COLO668 (cell line): Measurements from ENCODE around the gene DYRK3.
"Not testable (repeated sequence)": the region's sequence is repeated elsewhere in the genome, so short reads cannot be mapped to it uniquely, and the experiment has no call there.

Experiments
- DNase-seq: peaks from one replicate; lab custom pipeline; 2025; ENCODE audit not compliant: unreplicated experiment; lab: John Stamatoyannopoulos, UW

DYRK3 gene

DNA sequence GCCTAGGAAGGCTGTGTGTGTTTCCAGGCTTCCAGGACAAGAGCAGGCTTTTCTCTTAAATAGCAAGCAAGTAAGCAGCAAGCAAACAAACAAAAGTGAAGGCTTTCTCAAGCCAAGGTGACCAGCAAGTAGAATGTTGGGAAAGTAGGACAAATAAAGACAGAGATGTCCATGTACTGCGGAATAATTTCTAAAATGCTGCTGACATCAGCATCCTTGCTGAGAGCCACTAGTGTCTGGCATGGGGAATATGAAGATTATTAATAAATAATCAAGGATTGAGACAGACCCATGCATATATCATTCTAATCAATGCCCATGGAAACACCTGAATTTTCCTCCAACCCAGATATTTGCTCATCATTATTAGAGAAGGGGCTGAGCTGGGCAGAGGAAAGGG lies 6.4 kb upstream of the DYRK3 start:
- DNase-seq = no peak

DNA sequence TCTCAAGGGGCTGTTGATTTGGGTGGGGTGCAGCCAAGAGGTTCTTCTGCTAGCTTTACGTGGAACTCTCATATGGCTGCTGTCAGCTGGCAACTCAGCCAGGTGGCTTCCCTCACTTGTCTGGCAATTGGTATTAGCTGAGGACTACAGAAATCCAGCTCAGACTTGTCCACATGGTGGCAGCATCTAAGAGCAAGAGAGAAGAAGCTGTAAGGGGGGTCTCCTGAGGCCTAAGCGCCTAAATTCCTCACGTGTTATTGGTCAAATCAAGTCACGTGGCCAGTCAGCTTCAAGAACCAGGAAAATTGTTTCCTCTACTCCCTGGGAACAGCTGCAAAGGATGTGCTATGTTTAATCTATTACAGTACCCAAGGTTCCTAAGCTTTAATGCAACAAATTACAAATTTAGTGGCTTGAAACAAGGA lies 4.2 kb upstream of the DYRK3 start:
- peak; percentile 37 for DNase-seq

DNA sequence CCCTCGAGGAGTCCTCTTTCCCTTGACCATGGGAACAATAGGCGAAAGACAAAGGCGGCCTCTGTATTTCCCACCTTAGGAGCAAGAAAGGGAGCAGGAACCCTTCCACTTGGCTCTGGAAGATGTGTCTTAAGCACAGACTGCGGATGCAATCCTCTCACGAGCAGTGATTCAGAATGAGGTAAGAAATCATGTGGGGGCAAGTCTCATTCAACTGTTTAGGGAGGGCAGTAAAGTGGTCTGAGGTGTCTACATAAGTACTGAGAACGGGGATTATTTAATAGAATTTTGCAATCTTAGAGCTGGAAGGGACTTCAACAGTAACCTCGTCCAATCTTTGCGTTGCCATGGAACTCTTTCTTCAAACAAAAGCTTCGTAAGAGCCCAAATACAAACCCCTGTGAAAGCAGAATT lies 1.6 kb upstream of the DYRK3 start:
- no peak for DNase-seq

DNA sequence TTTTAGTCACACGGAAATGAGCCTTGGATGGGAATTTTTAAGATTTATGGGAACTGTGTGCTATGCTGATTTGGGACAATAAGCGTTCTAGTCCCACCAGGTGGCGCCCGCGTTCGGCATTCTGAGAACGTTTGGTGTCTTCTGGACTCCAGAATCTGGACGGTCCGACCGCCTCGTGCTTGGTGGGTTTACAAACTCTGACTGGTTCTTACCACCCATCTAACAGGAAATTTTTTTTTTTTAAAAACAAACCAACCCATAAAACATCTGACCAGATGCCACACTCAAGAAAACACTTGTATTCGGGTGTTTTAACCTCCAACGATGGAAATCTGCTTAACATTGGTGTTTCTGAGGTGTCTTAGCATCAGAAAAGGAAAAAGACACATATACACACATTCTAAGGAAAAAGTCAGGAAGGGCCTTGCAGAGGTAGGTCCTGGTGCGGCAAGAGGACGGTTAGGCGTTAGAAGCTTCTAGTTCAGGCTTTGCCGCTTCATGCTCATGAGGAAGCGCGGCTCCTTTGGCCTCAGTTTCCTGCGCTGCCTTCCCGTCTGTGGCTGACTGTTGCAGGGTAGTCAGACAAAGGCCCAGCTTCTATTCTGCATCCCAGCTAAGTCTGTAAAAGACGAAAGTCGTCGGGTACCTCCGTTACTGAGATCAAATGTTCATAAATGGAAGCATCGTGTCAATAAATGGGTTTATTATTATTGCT lies 814 bp upstream of the DYRK3 start:
- peak; percentile 96 for DNase-seq

DNA sequence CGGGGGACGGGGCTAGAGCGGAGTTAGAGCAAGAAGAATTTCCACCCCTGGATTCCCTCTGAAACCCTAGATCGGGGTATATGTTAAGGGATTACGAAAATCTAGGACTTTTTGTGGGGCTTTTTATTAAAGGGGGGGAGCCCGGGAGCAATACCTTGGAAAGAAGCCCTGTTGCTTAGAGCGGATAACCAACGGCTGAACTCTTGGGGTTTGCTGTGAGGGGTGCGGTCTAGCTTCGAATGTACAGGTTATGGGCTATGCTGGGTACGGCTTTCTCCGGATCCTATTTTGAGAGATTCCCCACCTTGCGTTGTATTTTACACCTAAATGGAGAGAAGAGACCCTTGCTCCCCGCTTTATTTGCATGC lies 626 bp downstream of the DYRK3 start:
- peak; percentile 40 for DNase-seq

DNA sequence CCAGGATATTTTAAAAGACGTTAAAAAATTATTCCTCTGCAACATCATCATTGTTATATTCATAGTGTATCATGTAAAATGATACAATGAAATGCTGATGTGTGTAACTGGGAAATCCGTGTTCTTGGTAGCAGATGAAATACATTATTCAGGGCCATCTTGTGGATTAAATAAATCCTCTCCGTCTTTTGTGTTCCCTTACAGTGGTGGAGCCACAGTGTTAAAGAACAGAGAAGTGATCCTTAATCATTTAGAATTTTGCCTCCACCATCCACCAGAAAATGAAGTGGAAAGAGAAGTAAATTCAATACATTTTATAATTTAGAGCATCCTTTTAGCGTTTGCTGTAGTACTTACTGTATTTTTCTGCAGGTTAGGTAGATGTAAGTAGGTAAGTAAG lies 1.3 kb downstream of the DYRK3 start:
- no peak for DNase-seq

DNA sequence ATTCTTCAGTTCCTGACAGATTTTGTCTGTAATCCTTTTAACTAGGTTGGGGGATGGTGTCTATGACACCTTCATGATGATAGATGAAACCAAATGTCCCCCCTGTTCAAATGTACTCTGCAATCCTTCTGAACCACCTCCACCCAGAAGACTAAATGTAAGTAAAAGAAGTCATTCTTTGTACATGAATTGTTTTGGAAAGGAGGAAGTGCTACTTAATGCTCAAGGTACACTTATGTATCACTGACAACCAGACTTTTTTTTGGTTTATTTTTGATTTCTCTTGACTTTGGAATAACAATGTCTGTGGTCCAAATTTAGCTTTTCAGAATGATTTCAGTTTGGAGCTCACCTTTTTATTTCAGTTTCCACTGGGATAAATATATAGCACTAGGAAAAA lies 2.3 kb downstream of the DYRK3 start:
- no peak for DNase-seq

DNA sequence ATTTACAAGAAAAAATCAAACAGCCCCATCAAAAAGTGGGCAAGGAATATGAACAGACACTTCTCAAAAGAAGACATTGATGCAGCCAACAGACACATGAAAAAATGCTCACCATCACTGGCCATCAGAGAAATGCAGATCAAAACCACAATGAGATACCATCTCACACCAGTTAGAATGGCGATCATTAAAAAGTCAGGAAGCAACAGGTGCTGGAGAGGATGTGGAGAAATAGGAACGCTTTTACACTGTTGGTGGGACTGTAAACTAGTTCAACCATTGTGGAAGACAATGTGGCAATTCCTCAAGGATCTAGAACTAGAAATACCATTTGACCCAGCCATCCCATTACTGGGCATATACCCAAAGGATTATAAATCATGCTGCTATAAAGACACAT lies 6.7 kb downstream of the DYRK3 start:
- not testable (repeated sequence) for DNase-seq

DNA sequence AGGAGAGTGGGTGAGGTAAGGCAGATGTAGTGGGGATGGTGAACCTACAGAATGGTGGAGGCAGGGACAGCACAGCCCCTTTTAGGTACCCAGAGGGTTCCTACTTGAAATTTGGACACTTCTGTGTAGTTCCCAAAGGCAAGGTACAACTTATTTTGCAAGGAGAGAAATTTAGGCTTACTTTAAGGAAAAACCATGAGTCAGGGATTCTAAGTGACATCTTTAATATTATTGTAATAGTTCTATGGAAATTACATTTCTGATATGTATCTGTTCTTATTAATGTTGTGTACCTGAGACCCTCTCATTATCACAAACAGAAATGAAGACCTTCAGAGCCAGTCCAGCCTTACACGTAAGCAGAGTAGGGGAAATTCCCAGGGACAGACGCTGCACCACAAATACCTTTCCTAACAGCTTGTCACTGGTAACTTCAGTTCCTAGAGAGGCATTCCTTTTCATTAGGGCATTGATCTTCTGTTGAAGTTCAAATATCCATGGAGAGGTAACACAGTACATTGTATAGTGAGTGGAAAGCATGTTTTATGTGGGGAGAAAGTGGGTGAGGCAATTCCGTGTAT lies 7.9 kb downstream of the DYRK3 start:
- no peak for DNase-seq

DNA sequence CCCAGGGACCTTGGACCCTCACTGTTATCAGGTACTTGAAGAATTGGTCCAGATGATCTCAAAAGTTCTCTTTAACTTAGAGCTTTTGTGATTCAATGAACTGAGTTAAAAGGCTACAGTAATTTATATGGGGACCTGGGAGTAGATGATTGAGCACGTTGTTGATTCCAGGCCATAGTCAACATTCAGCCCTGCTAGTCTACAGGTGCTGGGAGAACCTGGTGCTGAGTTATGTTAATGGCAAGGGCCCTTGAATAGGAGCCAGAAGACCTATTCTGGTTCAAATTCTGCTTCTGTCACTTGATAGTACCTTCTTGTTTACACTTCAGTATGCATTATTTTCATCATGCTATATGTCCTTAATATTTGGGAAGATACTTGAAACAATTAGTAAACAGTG lies 11.2 kb downstream of the DYRK3 start:
- no peak for DNase-seq

DNA sequence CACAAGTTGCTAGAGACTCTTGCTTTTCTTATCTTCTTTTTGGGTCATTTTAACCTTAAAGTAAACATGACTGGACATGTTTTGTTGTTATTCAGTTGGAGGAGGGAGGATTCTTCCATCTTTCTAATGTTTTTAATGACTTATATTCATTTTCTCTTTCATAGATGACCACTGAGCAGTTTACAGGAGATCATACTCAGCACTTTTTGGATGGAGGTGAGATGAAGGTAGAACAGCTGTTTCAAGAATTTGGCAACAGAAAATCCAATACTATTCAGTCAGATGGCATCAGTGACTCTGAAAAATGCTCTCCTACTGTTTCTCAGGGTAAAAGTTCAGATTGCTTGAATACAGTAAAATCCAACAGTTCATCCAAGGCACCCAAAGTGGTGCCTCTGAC lies 11.9 kb downstream of the DYRK3 start:
- DNase-seq = no peak

DNA sequence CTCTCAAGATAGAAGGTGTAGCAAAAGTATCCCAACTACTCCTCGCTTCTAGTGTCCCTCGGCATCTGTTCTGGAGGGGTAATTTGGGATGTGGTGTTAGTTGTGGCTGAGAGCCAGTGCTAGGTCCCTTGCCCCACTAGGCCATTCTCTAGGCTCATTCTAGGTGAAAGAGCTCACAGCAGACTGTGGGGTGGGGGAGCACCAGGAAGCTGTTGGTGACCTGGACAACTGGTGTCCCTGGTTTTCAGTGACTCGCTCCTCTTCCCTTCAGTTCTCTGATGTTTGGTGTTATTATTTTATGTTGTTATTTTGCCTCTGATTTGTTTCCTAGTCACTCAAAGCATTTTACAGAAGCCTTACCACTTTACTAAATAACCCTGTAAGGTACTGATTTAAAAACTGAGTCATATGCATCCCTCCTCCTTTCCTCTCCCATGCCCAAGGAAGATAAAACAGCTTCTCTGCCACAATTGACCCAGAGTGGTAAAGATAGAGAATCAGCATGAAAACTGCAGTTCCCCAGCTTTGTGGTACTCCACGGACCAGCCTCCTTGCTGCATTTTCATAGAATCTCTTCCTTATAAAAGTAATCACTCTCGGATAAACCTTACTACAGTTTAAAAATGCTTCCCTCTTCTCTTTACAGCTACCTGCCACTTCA lies 14.1 kb downstream of the DYRK3 start:
- DNase-seq = no peak

DNA sequence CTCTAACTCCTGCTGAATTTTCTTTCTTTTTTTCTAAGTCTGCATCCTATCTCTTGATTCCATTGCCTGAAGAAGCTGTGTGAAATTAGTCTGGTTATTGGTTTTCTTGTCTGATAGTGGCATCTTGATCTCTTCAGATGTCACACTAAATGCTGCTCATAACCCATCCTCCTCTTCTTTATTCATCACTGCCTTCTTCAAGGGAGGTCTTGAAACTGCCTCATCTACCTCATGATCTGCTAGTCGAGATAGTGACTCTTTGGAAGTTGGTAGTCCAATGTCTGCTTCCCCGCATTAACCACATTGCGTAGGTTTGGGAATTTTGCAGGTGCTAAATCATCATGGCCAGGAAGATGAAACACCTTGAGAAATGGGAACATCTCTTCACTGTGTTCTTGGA lies 15.7 kb downstream of the DYRK3 start:
- no peak for DNase-seq

DNA sequence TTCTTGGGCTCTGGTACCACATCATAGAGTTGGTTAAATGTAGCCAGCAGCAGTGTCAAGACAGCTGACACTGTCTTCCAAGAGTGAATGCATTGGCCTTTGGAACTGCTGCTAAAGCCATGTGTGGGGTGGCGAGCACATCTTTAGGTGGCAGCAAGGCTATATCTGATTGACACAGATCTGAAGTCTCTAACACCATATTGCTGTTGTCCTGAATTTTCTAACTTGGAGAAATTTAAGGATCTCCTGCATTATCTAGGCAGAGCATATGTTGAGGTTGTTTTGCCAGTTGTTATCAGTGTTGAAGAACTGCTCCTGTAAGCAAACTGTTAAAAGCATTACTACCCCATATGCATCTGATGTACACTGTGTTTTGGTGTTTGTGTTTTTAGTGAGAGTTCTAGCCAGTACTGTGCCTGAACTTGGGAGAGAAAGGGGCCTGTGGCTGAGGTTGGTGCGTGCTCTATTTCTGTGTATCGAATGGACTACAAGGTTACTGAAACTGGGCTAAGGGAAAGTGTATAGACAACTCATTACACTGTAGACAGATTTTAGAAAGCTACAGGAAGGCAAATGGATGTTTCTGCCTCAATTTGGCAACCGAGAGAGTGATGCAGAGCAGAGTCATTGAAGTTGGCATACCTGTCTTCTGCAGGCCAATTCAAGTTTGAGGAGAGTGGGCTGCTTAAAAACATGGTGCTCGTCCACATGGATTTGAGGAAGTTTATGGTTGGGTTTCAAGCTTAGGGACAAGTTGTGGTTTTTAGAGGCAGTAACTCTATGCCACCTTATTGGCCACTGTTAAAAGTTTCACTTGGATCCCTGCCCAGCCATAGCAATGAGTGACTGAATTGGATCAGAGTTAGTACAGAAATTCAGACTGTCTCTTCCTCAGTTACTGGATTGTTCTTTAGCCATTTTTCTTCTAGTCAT lies 16.9 kb downstream of the DYRK3 start:
- DNase-seq = no peak

DNA sequence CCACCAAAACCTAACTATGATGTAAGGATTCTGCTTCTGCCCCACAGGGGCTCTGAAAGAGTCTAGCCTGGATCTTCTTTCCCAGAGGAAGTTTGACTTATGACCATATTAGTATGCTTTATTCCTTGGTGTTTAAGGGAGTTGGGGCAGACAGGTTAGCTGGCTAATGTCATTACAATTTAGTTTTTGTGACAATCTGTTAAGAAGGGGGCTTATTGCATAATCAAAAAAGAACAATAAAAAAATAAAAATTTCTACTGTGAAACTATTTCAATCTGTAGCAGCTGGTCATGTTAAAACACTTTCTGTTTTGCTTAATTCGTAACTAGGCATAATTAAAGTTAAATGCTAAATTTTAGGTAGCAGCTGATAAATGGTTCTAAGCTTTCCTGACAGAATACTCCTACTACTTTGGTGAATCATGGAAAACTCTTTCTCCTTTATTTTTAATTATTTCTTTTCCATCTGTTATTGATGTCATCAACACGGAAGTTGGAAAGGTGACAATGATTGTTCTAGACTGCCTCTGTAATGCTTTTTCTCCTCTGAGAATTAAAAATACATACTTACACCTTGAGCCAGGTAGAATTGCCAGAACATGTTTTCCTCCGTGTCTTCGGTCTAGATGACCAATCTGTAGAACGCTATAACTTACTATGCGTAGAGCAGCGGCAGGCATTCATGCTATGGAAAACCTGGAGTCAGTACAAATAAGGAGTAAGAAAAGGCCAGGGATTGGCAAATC lies 18.6 kb downstream of the DYRK3 start:
- no peak for DNase-seq

DNA sequence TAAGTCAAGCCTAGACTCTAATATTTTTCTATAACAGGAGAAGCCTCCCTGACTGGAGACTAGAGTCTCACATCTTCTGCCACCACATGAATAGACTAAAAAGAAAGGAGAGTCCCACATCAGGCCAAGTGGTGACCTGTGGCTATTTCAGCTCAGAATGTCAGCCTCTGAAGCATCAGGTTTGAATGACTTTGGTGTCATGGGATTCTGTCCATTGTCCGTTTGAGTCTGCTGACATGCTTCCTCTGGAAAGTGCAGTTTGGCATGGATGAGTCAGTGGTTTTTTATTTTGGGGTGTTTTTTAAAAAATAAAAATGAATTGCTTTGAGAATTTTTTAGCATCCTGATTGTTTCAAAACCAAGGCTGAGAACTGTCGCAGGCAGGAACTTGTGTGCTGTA lies 19.5 kb downstream of the DYRK3 start:
- DNase-seq = no peak

DNA sequence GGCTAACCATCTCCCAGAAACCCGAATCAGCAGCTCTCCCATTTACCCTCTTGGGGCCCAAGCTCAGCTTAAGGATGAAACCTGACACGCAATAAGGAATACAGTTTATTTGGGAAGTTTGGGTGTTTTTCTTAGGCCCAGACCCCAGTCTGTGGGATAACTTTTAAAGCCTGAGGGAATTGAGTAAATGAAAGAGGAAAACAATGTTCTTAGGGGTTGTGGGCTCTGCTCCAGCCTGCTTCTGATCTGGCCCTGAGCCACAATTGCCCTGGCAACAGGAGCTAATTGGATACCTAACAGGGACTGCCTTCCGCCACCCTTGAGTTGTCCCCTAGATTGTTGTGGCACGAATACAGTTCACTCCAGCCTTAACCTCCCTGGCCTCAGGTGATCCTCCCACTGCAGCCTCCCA lies 20.1 kb downstream of the DYRK3 start:
- DNase-seq = no peak

DNA sequence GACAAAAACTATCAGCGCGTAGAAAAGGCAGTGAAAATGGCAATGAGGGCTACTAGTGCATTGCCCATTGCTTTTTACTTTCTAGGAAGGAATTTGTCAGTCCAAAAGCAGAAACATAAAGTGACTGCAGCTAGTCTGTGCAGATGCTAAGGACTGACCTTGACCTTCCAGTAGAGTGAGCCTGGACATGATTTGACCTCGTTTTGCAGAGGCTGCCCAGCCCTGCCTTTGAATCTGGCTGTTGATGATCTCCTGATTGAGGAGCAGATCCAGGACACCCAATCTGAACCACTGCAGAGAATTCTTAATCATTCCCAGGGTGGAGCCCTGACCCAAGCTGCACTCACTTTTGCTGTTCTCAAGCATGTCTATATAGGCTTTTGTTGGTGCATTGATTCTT lies 21.6 kb downstream of the DYRK3 start:
- DNase-seq = no peak

DNA sequence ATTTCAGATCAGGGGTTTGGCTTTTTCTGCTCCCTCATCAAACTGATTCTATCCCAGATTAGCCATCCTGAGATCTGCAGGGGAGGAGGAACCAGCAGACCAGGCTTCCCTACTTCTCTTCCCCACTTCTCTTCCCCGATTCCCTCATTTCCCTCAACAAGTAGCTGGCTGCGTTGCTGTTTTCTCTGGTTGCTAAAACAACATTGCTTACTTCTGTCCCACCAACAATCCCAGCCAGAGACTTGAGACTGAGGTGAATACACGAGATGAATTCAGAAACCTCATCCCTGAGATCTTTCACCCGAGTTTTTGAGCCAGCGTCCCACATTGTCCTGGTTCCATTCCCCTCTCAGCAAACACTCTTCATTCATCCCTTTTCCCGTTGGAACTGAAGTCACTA lies 22.4 kb downstream of the DYRK3 start:
- no peak for DNase-seq

DNA sequence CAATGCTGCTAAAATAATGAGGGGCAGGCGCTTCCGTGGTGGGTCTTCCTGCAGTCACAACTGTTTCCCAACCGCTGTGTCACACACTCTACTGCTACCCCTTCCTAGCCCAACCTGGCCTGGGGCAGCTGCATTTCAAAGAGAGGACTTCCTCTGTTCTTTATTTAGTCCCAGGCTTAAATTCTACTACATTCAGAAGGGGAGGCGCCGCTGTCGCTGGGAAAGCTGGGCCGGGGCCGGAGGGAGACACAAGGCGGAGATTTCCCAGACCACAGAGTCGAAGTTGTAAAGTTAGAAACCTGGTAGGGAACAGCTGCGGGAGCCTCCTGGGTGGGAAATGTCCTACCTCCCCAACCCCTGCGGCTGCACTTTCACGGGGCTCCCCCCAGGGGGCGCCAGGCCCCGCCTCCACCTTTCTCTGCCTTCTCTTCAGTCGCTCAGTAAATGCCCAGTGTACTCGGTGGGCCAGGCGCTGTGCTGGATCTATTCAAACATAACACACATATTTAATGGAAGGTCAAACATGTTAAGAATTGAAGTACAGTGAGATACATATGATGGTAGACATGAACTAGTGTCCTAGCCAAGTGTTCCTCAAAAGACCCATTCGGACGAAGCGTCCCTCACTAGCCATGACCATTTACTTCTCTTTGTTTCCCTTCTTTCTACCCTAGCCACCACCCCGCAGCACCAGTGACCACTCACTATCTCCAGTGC lies 23.1 kb downstream of the DYRK3 start:
- DNase-seq = peak; percentile 26
